Ecto neural progenitor cell (in vitro differentiated cells): ENCODE data around the gene CUL7.
"Not testable (repeated sequence)": the region's sequence is repeated elsewhere in the genome, so short reads cannot be mapped to it uniquely, and the experiment has no call there.

Source experiments
- DNase-seq: peaks from one replicate; pipeline ENCODE4 v3.0.0-alpha.2; 2018; ENCODE audit warnings: low spot score

Gene CUL7

GRCh38 chr6:43045371-43045930, 8.2 kb downstream of the CUL7 start:
- no peak for DNase-seq

- DNase-seq, result no peak
Observed at GRCh38 chr6:43043310-43043709, 10.3 kb downstream of the CUL7 start.

DNA sequence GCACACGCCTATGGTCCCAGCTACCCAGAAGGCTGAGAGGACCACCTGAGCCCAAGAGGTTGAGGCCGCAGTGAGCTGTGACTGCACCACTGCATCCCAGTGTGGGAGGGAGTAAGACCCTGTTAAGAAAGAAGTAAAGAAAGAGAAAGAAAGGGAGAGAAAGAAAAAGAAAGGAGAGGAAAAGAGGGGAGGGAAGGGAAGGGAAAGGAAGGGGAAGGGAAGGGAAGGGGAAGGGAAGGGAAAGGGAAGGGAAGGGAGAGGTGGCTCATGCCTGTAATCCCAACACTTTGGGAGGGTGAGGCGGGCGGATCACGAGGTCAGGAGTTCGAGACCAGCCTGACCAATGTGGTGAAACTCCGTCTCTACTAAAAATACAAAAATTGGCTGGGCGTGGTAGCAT, 12.2 kb downstream of the CUL7 start:
- DNase-seq, result not testable (repeated sequence)

DNA sequence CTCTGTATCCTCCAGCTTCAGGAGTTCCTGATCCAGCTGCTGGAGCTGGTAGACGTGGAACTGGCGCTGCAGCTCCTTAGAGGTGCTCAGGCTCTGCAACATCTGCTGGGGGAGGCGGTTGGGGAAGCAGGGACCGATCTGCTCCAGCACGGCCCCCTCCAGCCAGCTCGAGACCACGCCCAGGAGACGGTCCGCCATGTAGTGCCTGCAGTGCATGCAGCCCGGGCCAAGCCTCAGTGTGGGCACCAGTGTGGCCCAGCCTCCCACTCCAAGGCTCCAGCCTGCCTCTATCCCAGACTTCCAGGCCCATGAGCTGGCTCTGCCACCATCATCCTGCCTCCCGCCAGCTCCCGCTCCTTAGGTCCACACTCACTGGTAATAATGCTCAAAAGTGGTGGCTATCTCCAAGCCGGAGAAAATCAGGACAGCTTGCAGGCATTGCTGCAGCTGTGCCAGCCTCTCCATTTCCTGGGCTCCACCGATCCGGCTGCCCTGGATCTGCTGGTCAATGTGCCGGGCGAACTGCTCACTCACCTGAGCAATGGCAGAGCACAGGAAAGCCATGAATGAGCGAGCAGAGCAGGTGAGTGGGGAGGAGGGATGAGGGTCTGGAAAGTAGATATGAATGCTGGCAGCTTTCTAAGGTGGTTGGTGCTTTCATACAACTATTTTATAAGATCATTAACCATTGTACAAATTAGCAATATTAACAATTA, 13.0 kb downstream of the CUL7 start:
- no peak for DNase-seq

GRCh38 chr6:43038727-43039126, 14.9 kb downstream of the CUL7 start:
- DNase-seq, result no peak

GRCh38 chr6:43037706-43038105, 15.9 kb downstream of the CUL7 start:
- no peak for DNase-seq

- DNase-seq, result no peak
Observed at GRCh38 chr6:43037197-43037596, 16.5 kb downstream of the CUL7 start.

- no peak for DNase-seq
Observed at GRCh38 chr6:43036712-43037111, 16.9 kb downstream of the CUL7 start.

DNA sequence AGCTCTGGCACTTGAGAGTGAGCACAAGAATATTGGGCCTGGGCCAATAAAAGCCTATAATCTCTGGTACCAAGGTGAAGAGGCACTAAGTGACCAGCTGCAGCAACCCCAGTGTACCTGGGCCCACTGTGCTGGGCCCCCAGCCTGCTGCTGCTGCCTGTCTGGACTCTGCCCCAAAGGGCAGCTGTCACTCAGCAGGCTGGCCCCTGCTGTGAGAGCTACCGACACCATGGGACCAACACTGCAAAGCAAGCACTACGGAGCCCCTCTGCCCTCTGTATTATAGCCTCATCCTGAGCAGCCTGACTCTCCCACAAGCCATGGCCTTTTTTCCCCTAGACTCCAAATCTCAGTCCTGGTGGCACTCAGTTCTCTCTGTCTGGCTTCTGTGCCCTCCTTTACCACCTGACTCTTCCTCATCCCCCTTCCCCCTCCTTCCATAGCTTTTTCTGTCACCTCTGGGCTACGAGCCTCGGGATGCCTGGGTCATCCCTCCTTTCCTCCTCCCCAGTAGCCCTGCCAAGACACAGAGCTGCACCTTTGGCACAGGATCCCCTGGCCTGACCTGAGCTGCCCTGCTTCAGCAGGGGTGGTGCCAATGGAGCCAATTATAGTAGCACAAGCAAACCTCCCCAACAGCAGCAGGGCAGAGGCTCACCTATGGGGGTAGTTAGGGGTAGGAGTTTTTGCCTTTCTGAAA, 18.0 kb downstream of the CUL7 start:
- no peak for DNase-seq

GRCh38 chr6:43034190-43034525, 19.5 kb downstream of the CUL7 start:
- DNase-seq, result no peak

DNA sequence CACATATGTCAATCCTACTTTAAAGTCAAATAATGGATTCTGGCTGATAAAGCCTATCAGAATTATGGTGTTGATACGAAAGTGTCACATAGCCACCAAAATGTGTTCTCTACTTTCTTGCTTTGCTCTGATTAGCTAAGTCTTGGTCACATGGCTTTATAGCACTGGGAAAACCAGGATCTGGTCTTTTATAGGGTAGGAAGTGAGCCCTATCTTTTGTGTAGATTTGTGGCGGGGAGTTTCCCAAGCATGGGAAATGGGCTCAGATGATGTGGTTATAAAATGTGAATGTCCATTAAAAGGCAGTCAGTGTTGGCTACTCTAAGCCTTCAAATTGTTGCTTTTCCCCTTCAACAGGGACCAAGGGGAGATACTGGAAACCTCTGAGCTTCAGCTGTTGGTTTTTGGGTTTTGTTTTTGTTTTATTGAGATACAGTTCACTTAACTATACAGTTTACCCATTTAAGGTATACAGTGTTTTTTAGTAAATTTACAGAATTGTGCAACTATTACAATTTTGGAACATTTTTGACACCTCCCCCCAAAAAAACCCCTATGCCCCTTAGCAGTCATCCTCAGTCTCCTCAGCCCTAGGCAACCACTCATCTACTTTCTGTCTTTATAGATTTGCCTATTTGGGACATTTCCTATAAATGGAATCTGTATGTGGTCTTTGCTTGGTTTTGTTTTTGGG, 20.0 kb downstream of the CUL7 start:
- no peak for DNase-seq

GRCh38 chr6:43032326-43032725, 21.3 kb downstream of the CUL7 start:
- DNase-seq, result no peak

GRCh38 chr6:43029120-43029519, 24.5 kb downstream of the CUL7 start:
- no peak for DNase-seq

DNA sequence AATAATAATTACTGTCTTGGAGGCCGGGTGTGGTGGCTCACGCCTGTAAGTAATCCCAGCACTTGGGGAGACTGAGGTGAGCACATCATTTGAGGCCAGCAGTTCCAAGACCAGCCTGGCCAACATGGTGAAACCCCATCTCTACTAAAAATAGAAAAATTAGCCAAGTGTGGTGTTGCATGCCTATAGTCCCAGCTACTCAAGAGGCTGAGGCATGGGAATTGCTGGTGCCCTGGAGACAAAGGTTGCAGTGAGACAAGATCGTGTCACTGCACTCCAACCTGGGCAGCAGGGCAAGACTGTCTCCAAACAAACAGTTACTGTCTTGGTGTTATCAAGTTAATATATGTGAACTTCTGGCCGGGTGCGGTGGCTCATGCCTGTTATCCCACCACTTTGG, 27.3 kb downstream of the CUL7 start:
- DNase-seq, result no peak

GRCh38 chr6:43024436-43024835, 29.2 kb downstream of the CUL7 start:
- DNase-seq, result no peak

- DNase-seq, result peak; percentile 86
Observed at GRCh38 chr6:43021270-43022047, 32.2 kb downstream of the CUL7 start, which contains the start of gene RRP36. RRP36 (plus strand) TSS chr6:43021623; CDS start chr6:43021655, 32 bp downstream.

DNA sequence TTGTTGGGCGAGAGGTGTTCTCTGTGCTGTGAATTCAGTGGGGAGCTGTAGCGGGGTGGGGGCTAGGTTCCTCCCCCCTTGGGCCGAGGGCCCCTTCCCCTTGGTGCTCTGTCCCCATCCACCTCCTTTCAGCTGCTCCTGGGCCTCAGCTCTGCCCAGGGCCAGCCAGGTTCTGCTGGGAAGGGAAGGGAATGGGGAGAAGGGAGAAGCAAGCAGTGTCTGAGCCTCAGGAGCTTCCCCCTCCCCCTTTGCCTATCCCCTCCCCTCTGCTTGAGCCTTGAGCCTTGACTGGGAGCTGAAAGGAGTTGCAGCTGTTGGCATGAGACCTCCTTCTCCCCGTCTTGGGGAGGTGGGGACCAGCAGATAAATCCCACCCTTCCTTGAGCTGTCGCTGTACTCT, 32.8 kb downstream of the CUL7 start:
- no peak for DNase-seq

GRCh38 chr6:43020052-43020705, 33.5 kb downstream of the CUL7 start:
- no peak for DNase-seq

GRCh38 chr6:43019152-43019551, 34.5 kb downstream of the CUL7 start:
- DNase-seq, result no peak

GRCh38 chr6:43016943-43017334, 36.7 kb downstream of the CUL7 start:
- DNase-seq, result no peak

DNA sequence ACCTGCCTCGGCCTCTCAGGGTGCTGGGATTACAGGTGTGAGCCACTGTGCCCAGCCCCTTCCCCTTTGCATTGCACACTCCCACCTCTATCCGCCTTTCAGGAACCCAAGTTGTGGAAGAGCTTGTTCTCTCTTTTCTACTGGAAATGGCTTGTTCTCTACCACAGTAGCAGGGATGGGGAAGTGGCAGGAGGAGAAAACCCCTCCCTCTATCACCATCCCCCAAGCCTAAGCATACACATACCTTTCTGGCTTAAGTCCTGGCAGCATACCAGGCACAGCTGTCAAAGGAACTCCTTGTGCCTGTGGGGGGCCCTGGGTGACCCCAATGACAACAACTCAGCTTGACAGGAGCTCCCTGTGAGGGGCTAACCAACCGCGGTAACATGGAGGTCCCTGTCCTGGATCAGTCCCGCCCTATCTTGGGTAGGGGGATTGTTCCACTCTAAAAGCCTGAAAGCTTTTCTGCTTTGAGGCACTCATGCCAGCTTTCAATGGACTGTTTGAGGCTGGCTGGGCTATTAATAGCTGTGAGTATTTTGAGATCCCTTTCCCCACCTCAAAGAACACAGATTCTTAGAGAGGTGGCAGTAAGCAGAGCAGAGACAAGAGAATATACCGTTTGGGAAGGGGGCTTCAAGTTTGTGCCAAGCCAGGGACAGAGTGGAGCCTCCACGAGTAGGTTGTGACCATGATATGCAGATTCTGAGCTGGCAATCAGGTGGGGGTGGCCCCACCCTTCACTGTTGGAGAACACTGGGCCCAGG, 37.3 kb downstream of the CUL7 start:
- no peak for DNase-seq
